Stimulated activated CD8-positive, alpha-beta memory T cell treated with anti-CD3 and anti-CD28 coated beads, Interleukin-12 subunit alpha, Interleukin-12 subunit beta, amount 100 ng/mL, for 4 hours (primary cell): Measurements from ENCODE around the gene AKIRIN2.

Experiments
- DNase-seq: peaks from one replicate; pipeline ENCODE4 v3.0.0-alpha.2; 2020; ENCODE audit warnings: low read depth

AKIRIN2 gene

DNA sequence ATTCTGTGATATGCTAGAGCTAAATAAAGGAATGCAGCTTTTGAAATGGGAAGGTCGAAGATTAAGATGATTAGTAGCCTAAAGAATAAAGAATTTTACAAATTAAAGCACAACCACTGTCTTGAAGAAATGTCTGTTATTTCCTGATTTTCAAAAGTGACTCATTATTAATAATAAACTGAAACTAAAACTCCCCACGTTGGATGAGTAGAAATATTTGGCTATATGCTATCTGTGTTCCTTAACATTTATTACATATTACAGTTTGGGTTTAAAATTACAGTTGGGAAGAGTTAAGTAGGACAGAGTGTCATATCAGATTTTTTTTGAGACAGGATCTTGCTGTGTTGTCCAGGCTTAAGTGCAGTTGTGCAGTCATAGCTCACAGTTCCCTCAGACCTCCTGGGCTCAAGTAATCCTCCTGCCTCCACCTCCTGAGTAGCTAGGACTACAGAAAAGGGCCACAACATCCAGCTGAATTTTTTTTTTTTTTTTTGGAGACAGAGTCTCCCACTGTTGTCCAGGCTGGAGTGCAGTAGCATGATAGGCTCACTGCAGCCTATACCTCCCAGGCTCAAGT is 47.1 kb downstream of the AKIRIN2 start:
- DNase-seq = no peak

GRCh38 chr6:87654122-87654521 is 47.9 kb downstream of the AKIRIN2 start:
- DNase-seq = no peak

- no peak for DNase-seq
These were observed 48.7 kb downstream of the AKIRIN2 start for GRCh38 chr6:87653074-87653962.

- no peak for DNase-seq
These were observed 57.0 kb downstream of the AKIRIN2 start for GRCh38 chr6:87645080-87645479.

DNA sequence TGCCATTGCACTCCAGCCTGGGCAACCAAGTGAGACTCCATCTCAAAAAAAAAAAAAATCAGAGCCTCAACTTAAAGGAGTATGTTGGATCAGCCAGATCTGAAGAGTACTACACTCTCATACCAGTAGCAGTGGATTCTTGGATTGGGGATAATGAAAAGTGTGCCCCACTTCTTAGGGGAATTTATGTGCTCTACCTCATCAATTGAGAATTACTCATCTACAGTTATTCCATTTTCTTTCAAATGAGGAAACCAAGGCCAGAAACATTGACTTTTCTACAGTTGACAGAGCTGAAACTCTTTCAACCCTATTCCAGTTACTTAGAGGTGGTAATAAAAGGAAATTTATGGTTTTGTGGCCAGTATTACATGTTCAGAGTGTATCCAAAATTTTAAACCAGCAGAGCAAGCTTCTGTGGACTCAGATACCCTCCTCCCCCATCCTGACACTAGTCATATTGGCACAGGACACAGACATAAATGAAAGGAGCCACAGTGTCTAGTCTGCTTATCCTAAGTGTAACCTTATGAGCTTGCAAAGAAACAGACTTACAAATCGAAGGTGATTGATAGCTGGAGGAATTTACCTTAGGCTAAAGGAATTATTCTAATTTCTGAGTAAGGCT is 60.9 kb downstream of the AKIRIN2 start:
- no peak for DNase-seq

- DNase-seq = no peak
These were observed 62.7 kb downstream of the AKIRIN2 start for GRCh38 chr6:87639373-87639772.

DNA sequence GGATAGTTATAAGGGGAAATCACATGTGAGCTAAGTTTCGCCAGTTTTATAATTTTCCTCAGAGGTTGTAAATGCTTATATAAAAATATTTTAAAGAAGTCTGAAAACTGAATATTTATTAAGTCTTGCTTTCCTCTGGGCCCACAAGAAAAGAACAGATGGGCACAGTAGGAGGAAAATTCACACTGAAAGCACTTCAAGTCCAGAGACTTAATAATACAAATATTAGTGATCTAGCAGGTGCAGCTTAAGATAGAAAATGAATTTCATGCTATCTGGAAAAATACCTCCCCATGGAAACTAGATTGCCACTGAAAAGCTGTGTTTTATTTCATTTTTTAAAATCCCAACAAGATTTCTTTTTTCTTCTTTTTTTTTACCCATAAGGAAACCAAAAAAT is 64.9 kb downstream of the AKIRIN2 start:
- DNase-seq = no peak

DNA sequence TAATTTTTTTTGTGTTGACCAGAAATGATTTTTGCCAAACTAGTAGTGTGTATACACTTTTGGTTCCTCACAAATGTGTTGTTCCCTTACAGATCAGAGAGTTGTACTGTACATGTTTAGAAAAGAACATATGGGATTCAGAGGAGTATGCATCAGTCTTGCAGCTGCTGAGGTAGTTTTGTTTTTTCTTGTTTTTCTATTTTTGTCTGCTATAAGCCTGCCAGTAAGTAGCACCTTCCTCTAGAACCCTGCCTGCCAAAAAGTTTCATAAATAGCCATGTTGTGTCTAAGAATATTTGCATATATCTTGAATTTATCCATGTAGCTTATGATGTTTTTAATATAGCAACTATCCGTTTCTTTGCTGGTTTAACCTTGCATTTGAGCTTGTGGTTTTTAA is 65.7 kb downstream of the AKIRIN2 start:
- DNase-seq = no peak

GRCh38 chr6:87633851-87634250 is 68.2 kb downstream of the AKIRIN2 start:
- DNase-seq = no peak

DNA sequence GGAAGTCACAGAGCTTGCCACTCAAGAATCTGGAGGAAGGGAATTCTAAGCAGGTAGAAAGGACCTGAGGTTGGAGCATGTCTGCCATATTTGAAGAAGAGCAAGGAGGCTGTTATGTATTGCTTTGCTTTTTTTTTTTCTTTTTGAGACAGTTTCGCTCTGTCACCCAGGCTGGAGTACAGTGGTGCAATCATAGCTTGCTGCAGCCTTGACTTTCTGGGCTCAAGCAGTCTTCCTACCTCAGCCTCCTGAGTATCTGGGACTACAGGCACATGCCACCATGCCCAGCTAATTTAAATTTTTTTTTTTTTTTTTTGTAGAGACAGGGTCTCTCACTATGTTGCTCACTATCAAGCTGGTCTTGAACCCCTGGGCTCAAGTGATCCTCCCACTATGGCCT is 71.3 kb downstream of the AKIRIN2 start:
- no peak for DNase-seq

- no peak for DNase-seq
These were observed 73.2 kb downstream of the AKIRIN2 start for GRCh38 chr6:87628881-87629280.

DNA sequence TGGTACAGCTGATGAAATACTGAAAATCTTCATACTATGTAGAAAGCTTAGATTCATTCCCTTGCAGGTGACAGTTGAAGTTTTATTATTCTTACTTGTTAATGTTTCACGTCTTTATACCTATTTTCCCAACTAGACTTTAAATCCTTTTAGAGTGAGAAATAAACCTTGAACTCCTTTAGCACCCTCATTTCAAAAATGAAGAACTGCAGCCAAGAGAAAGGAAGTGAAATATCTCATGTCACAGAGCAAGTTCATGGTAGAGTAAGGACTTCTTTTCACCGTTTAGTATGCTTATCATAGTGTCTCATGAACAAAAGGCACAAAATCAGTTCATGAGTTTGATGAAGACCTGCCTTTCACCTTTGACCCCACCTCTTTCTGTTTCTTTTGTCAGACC is 73.6 kb downstream of the AKIRIN2 start:
- no peak for DNase-seq
